Left cardiac atrium (tissue), 4 donors: Measurements from ENCODE around the gene VPS25. TPM values are rescaled to one million over a fixed set of nuclear protein-coding genes. Genes with fewer than 3 reads are reported as not detected.

Experiments
- ATAC-seq, 2 donors: fragments of 200-7000 bp; cut with Tn5 transposase; one replicate each; pipeline ENCODE4 v1.9.1; 2020; ENCODE audit warnings: mild to moderate bottlenecking in 2 of 2, moderate library complexity in 2 of 2
- DNase-seq: peaks from one replicate; pipeline ENCODE4 v3.0.0-alpha.2; 2020
- intact Hi-C, 2 donors: fragments of 100-400 bp; cut with DNase I; formaldehyde crosslinking; loops; one replicate each; pipeline versions ENCODE4 v1.14.1 to v1.15.1; 2022 to 2023
- total RNA-seq, 2 donors: library from RNA; stranded (reverse); fragmentation: NEBNext Ultra II Directional; extraction: Animal tissue kit (Norgen Biotek cat#: 25700); gene quantifications; one replicate each; pipeline ENCODE4 v1.2.1, GENCODE V29; 2021
- donor health status: DM: no; HTN: yes; CAD: no.
- donor health status: DM: no; HTN: yes; CAD: no; lungs with severe emphysema.
- donor health status: DM: yes; HTN: yes; CAD: no.
- donor health status: Dilated cardiomyopathy.

VPS25 gene
- total RNA-seq, 2 donors from 2014 or later, result 30.0 to 32.1 TPM

GRCh38 chr17:42784811-42785592 is 11.8 kb downstream of the VPS25 start:
- intact Hi-C loops, result no loop called here
- no peak for ATAC-seq
- DNase-seq, result no peak

GRCh38 chr17:42787266-42787665 is 14.0 kb downstream of the VPS25 start:
- no peak for DNase-seq

GRCh38 chr17:42791948-42792347 is 18.7 kb downstream of the VPS25 start:
- ATAC-seq (no peak), DNase-seq (no peak)
- intact Hi-C loops, result no loop called here

More at GRCh38 chr17:42787266-42787665, 14.0 kb downstream of the VPS25 start:
- intact Hi-C loops, result no loop called here
- ATAC-seq, result no peak

GRCh38 chr17:42792545-42792944 is 19.3 kb downstream of the VPS25 start:
- intact Hi-C loops, result no loop called here
- no peak for DNase-seq
- no peak for ATAC-seq

DNA sequence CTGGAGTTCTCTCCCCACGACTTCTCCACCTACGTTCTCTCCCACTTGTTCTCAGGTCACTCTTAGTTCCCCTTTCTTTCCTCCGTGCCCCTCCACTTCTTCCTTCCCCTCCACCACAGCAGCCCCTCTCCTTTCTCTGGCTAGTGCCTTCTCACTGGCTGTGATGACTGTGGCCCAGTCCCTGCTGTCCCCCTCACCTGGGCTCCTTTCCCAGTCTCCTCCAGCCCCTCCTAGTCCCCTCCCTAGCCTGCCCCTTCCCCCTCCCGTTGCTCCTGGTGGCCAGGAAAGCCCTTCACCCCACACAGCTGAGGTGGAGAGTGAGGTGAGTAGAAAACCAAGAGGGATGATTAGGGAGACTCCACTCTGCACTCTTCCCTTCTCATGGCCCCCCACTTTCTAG is 21.8 kb downstream of the VPS25 start:
- intact Hi-C loops, result no loop called here
- ATAC-seq (no peak), DNase-seq (no peak)

DNA sequence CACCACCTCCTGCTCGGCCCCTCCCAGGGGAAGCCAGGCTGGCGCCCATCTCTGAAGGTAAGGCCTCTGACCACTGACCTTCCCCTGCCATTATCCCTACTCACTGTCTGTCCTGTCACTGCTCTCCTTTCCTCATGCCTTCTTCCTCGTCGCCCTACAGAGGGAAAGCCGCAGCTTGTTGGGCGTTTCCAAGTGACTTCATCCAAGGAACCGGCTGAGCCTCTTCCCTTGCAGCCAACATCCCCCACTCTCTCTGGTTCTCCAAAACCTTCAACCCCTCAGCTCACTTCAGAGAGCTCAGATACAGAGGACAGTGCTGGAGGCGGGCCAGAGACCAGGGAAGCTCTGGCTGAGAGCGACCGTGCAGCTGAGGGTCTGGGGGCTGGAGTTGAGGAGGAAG is 22.2 kb downstream of the VPS25 start:
- DNase-seq, result no peak
- intact Hi-C loops, result no loop called here
- no peak for ATAC-seq

DNA sequence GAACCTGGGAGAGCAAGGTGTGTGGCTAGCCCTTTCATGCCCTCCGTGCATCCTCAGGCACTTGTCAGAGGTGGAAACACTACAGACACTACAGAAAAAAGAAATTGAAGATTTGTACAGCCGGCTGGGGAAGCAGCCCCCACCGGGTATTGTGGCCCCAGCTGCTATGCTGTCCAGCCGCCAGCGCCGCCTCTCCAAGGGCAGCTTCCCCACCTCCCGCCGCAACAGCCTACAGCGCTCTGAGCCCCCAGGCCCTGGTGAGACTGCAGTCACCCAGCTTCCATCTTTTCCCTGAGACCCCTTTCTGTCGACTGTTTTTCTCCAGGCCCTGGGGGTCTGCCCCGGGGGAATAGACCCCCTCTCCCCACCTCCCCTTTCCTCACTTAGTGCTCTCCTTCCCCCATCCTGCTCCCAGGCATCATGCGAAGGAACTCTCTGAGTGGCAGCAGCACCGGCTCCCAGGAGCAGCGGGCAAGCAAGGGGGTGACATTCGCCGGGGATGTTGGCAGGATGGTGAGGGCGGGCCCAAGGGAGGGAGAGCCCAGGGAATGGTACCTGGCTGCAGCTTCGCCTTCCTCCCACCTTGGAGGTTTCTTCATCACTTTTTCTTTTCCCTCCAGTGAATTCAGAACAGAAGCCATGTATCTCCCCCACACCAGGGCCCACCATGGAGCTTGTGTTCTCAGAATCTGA is 23.0 kb downstream of the VPS25 start:
- ATAC-seq, result no peak
- no peak for DNase-seq
- intact Hi-C loops, result no loop called here

DNA sequence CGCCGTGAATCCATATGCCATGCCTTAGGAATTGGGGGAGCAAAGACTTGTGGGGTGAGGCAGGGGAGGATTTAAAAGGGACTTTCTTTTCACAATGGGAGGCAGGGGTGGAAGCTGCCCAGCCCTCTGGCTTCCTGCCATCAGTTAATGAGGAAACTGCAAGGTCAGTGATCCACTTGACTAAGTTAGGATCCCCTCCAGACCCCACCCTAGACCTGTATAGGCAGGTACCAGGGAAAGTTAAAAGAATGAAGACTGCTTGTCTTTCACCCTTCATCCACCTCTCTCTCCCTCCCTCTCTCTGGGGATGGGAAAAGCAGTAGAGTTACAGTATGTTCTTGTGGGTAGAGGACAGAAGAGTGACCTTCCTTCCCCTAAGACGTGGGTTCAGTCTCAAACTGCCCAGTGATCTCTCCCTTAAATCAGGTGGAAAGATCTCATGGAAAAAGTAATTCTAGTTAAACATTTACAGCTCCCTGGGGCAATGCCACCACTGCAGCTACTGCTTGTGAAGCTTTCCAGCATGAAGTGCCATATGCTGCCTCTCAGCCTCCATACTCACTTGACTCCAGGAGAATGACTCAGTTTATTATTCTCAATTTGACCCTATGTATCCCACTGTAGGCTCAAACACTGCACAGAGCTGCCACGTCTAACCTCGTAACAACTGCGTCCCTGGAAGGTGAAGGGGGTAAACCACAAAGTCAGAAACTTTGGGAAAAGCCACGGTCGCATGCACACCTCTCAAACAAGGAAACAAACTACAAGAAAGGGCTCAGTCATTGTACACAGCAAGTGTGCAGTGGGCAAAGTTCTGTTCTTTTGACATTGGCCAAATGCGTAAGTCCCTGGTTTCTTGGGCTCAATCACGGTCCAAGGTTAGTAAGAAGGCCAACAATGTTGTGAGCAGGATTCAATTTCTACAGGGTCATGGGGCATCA is 24.1 kb downstream of the VPS25 start:
- intact Hi-C loops, result no loop called here
- no peak for DNase-seq
- no peak for ATAC-seq

DNA sequence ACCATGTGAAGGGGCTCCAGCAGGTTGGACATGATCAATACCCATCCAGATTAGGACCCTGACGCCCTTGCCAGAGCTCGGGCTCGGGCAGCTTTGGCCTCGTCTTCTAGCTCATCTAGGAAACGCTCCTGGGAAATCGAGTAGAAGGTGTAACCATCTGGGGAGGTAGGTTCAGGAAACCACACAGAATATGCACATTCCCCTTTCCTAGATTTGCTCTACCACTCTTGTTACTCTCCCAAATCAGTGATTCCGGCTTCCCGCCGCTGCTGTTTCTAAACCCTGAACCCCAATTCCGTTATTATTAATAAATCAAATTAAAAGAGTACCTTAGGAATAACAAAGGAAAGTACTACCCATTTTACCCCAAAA is 24.7 kb downstream of the VPS25 start:
- ATAC-seq (no peak), DNase-seq (no peak)
- intact Hi-C loops, result no loop called here

GRCh38 chr17:42798383-42799380 is 25.4 kb downstream of the VPS25 start, which contains the start of the genes CNTD1 and COA3:
Gene CNTD1, plus strand, starts transcription at chr17:42798861. Its CDS starts 207 bp downstream, at chr17:42799068.
Gene COA3, minus strand, starts transcription at chr17:42798704. Its CDS starts 23 bp downstream, at chr17:42798681.
- intact Hi-C loops, result no loop called here
- DNase-seq (peak; percentile 92), ATAC-seq (peak; percentile 98 to 99)

GRCh38 chr17:42803074-42803883 is 30.0 kb downstream of the VPS25 start:
- DNase-seq, result no peak
- intact Hi-C loops, result no loop called here
- no peak for ATAC-seq

DNA sequence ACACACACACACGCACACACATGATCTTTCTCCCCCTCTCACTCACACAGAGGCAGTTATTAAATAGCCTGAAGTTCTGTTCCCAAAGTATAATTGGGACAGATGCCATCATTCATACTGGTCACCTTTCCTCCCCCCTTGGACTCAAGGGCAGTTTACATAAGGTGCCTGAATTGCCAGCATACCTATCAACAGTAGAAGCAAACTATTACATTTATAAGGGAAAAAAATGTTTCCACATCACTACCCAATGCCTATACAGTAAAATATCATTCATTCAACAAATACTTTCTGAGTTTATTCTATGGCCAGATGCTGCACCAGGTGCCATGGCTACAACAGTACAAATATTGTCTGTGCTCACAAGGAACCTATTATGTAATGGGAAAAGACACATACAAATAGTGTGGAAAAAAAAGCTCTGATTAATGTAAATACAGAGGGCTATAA is 31.7 kb downstream of the VPS25 start:
- intact Hi-C loops, result no loop called here
- ATAC-seq (no peak), DNase-seq (no peak)

- intact Hi-C loops, result no loop called here
- ATAC-seq, result no peak
- no peak for DNase-seq
Measured at GRCh38 chr17:42806249-42806648, 33.0 kb downstream of the VPS25 start.

- DNase-seq (peak; percentile 46), ATAC-seq (peak; percentile 55 to 96)
- intact Hi-C loops, result no loop called here
Measured at GRCh38 chr17:42809250-42809649, 36.0 kb downstream of the VPS25 start.

GRCh38 chr17:42814633-42815399 is 41.6 kb downstream of the VPS25 start:
- intact Hi-C loops, result no loop called here
- peak in 1 of 2 donors; percentile 34 for ATAC-seq
- DNase-seq, result no peak

DNA sequence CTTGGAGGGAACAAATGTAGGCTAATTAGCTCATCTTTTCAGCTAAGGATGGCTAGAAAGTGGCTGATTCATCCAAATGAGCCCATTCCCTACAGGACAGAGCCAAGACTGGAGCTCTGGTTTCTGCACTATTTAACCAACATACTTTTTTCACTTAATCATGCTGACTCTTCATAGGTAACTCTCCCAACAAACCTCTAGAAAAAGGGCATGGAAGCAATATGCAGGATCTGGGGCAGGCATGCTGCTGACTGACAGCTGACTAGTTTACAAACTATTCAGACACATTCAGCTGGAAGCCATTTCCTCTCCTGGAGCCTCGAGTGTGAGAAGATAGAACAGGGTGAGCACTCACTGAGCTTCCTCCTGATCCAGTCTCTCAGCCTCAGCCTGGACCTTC is 44.6 kb downstream of the VPS25 start:
- ATAC-seq, result no peak

DNA sequence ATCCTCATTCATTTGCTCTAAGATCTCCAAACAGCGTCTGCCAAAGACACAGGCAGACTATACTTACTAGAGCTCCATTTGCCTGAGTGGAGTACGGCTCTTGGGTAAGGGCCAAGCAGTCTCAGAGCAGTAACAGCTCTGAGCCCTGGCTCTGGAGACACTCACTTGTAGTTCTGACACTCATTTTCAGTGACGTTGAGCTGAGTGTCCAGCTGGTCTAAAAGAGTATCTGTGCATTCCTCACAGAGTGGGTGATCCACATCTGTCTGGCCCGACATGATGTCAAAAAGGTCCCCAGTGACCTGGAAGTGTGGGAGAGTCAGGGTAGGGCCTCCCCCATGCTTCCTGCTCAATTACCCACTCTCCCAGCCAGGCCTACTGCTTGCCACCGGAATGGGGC is 45.1 kb downstream of the VPS25 start:
- ATAC-seq (no peak), DNase-seq (no peak)
- intact Hi-C loops, result no loop called here

More for the DNA sequence above, 44.6 kb downstream of the VPS25 start:
- no peak for DNase-seq
- intact Hi-C loops, result no loop called here
